ENCODE results near the gene ZNF217.
"Not testable (repeated sequence)": the region's sequence is repeated elsewhere in the genome, so short reads cannot be mapped to it uniquely, and the experiment has no call there.

The ZNF217 gene

GRCh38 chr20:53523615-53524014 lies 70.0 kb downstream of the ZNF217 start:
- DNase-seq, result not testable (repeated sequence)

DNA sequence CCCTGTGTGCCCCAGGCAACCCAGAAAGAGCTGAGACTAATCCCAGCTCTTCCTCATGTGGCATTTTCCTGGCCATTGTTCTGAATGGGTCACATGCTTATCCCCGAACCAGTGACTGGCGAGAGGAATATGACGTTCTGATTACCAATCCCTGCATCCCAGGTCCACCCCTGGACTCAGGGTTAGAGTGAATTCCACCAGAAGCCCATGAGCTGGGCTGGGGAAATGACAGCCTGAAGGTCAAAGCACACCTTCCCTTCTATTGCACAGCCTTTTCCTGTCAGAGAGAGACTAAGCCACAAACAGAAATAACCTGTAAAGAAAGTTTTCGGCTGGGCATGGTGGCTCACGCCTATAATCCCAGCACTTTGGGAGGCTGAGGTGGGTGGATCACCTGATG lies 70.9 kb downstream of the ZNF217 start:
- DNase-seq, result no peak

GRCh38 chr20:53522026-53522425 lies 71.6 kb downstream of the ZNF217 start:
- DNase-seq, result no peak

DNA sequence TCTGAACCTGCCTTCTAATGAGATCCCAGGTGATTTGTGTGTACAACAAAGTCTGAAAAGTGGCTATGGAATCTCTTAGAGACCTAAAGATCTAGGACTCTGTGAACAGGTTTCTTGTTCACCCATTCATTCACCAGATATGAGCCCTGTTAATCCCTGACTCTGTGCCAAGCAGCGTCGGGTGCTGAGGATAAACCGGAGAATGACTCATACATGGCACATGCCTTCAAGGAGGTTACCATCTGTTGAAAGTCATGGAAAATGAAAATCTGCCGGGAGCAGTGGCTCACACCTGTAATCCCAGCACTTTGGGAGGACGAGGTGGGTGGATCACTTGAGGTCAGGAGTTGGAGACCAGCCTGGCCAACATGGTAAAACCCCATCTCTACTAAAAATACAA lies 72.2 kb downstream of the ZNF217 start:
- DNase-seq, result not testable (repeated sequence)

- no peak for DNase-seq
Measured at GRCh38 chr20:53517146-53517545, 76.5 kb downstream of the ZNF217 start.

All from NCI-H1436 treated with DMSO at 0.1 percent for 48 hours (cell line).